Measurements from ENCODE around the gene CSAD. TPM values are rescaled to one million over a fixed set of nuclear protein-coding genes. Genes with fewer than 3 reads are reported as not detected.
"Not testable (repeated sequence)": the region's sequence is repeated elsewhere in the genome, so short reads cannot be mapped to it uniquely, and the experiment has no call there.

Gene CSAD
- total and polyA plus RNA-seq, 8 donors: 33.1 to 109 (median 93.3) TPM

DNA sequence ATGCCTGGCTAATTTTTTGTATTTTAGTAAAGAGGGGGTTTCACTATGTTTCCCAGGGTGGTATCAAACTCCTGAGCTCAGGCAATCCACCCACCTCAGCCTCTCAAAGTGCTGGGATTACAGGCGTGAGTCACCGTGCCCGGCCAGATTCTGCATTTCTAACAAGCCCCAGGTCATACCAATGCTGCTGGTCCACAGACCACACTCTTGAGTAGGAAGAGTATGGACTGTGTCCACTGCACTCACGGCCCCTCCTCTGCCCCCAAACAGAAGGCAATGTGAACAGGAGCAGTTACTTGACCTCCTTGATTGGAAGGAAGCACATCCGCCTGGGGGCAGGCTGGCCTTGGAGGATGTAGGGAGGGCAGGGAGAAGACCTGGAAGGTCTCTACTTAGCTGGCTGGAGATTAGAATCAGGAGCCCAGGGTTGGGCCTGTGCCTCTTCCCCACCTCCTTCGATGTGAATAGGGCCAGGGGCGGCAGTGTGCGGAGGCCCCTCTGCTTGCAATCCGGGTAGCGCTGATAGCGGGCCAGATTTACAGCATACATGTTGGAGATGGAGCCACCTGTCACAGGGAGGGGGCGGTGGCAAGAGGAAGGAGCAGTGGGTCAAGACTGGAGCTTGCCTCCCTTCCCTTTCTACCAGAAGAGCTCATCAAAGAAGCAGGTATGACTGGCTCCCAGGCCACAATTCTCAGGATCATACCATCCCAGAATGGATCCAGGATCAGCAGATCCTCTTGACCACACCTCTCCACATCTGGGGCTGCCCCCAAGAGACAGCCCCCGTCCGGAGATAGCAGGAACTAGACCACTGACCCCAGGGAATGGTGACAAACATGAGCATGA is 9.6 kb downstream of the CSAD start:
- Histone ChIP-seq H3K36me3 (peaks cover 0 to 35% of the 10 kb centered on the region in 2 donors), H3K4me3 (no peak overlapping the region), H3K4me1 (peaks cover 9% of the 10 kb centered on the region in 2 donors), H3K9me3 (no peaks in the 10 kb centered on the region), H3K27me3 (no peaks in the 10 kb centered on the region), H3K27ac (no peak overlapping the region)
- intact Hi-C loops (cut with DNase I): no loop called here
- DNase-seq (no peak), ATAC-seq (no peak)
- TF ChIP-seq CTCF (IDR thresholded peaks at IDR 0.05): no peak

DNA sequence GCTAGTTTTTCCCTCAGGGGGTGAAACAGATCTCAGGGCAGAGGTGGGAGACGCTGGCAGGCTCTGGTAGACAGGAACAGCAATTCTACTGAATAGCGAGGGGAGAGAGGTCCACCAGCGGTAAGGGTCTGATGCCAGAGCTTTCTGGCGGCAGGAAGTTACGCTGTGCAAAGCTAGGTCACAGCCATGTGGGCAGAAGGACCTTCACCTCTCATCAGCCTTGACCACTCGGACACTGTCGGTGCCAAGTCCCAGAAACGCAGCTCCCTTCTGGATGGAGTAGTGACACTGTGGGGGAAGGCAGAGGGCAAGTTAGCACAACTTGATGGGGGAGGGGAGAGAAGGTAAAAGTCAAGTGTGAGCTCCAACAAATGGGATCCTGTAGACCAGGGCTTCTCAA is 10.5 kb downstream of the CSAD start:
- Histone ChIP-seq H3K4me1 (peaks cover 5 to 6% of the 10 kb centered on the region in 2 donors), H3K27me3 (no peaks in the 10 kb centered on the region), H3K36me3 (peaks cover 0 to 35% of the 10 kb centered on the region in 2 donors), H3K4me3 (no peak overlapping the region), H3K27ac (no peak overlapping the region), H3K9me3 (no peaks in the 10 kb centered on the region)
- intact Hi-C loops (cut with DNase I): no loop called here
- DNase-seq (no peak), ATAC-seq (no peak)
- TF ChIP-seq CTCF (IDR thresholded peaks at IDR 0.05): no peak

DNA sequence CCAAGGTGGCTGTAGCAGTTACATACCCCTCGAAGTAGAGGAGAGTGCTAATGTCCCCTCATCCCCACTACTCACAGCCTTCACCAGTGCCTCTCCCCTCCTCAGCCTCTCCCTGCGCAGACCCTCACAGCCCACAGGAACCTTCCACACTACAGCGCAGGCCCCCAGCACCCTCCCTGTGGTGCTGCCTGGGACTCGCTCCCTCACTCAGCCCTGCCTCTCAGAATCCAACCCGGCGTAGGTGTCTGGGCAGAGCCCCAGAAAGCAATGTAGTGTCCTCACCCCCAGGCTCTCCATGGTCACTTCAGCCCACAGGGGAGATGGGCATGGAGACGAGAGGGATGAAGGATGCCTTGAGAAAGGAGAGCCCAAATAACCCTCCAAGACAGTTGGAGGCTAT is 11.1 kb downstream of the CSAD start:
- Histone ChIP-seq H3K36me3 (peaks cover 0 to 35% of the 10 kb centered on the region in 2 donors), H3K4me3 (no peak overlapping the region), H3K4me1 (no peaks in the 10 kb centered on the region), H3K9me3 (no peaks in the 10 kb centered on the region), H3K27me3 (no peaks in the 10 kb centered on the region), H3K27ac (no peak overlapping the region)
- intact Hi-C loops (cut with DNase I): no loop called here
- TF ChIP-seq CTCF (IDR thresholded peaks at IDR 0.05): no peak
- no peak for DNase-seq
- ATAC-seq: no peak

GRCh38 chr12:53166837-53167236 is 13.9 kb downstream of the CSAD start:
- no peaks in the 10 kb centered on the region for H3K27me3 ChIP-seq
- DNase-seq: no peak
- peaks cover 0 to 24% of the 10 kb centered on the region in 2 donors for H3K36me3 ChIP-seq
- ATAC-seq: no peak
- no peak overlapping the region for H3K4me3 ChIP-seq
- H3K9me3 ChIP-seq: no peaks in the 10 kb centered on the region
- H3K27ac ChIP-seq: no peak overlapping the region
- intact Hi-C loops (cut with DNase I): no loop called here
- H3K4me1 ChIP-seq: no peaks in the 10 kb centered on the region
- TF ChIP-seq CTCF (IDR thresholded peaks at IDR 0.05): no peak

- H3K4me3 ChIP-seq; H3K9me3 ChIP-seq; intact Hi-C loops (cut with DNase I); H3K4me1 ChIP-seq; H3K27ac ChIP-seq; DNase-seq; H3K36me3 ChIP-seq; ATAC-seq; H3K27me3 ChIP-seq: not testable (repeated sequence)
Measured at GRCh38 chr12:53163008-53163407, 17.7 kb downstream of the CSAD start.
